ENCODE data around the gene TOP3A. TPM values are rescaled to one million over a fixed set of nuclear protein-coding genes. Genes with fewer than 3 reads are reported as not detected.
A peak's percentile ranks its signal among the peaks of the same experiment; 100 is the strongest.

TOP3A gene
- total and polyA plus RNA-seq, 2 of the 13 experiments (the other 11 are each of a cell fraction or from before 2014, with no cell fraction given) = 16.9 to 36.8 TPM

GRCh38 chr17:18258356-18259038, 56.3 kb downstream of the TOP3A start, which contains the start of gene FLII (continued):
- TF ChIP-seq MTA1 (CRISPR knock-in tag; IDR thresholded peaks at IDR 0.05; ENCODE audit: borderline replicate concordance) (no peak; the same call in 1 of the 2 replicates), POLR2G (IDR thresholded peaks at IDR 0.05; ENCODE audit: low read depth, low read length) (peak; percentile 58; the same call in 1 of the 2 replicates), THAP9 (CRISPR knock-in tag; IDR thresholded peaks at IDR 0.05; ENCODE audit: borderline replicate concordance) (no peak), SRSF1 (optimal IDR thresholded peaks at IDR 0.05; ENCODE audit: low read depth, low read length) (peak; percentile 61), XRCC5 (optimal IDR thresholded peaks at IDR 0.05; ENCODE audit: low read length) (no peak), REL (CRISPR knock-in tag; conservative IDR thresholded peaks at IDR 0.05) (no peak), ZFP82 (CRISPR knock-in tag; IDR thresholded peaks at IDR 0.05; ENCODE audit: borderline replicate concordance) (no peak; the same call in 1 of the 2 replicates), ZSCAN31 (CRISPR knock-in tag; IDR thresholded peaks at IDR 0.05; ENCODE audit: low read depth) (peak; percentile 72; the same call in 1 of the 2 replicates), TBL1XR1 (IDR thresholded peaks at IDR 0.05; ENCODE audit: borderline replicate concordance, low read length, partially characterized antibody) (no peak), ZNF362 (CRISPR knock-in tag; IDR thresholded peaks at IDR 0.05; ENCODE audit: borderline replicate concordance) (peak; percentile 17; the same call in 1 of the 2 replicates), ZNF556 (CRISPR knock-in tag; IDR thresholded peaks at IDR 0.05; ENCODE audit: borderline replicate concordance) (no peak), ZNF607 (CRISPR knock-in tag; IDR thresholded peaks at IDR 0.05; ENCODE audit: borderline replicate concordance) (peak; percentile 56; the same call in 1 of the 2 replicates), ZNF232 (CRISPR knock-in tag; IDR thresholded peaks at IDR 0.05; ENCODE audit: borderline replicate concordance) (peak; percentile 54; the same call in 1 of the 2 replicates), ZBTB44 (CRISPR knock-in tag; IDR thresholded peaks at IDR 0.05) (no peak), ZNF3 (CRISPR knock-in tag; IDR thresholded peaks at IDR 0.05) (no peak; the same call in 1 of the 2 replicates), ZNF17 (CRISPR knock-in tag; IDR thresholded peaks at IDR 0.05) (no peak), ZNF598 (CRISPR knock-in tag; IDR thresholded peaks at IDR 0.05; ENCODE audit: borderline replicate concordance) (0 out of 2 replicates have a peak, but pooled peaks have one; percentile 15), FOXO1 (CRISPR knock-in tag; IDR thresholded peaks at IDR 0.05) (0 out of 2 replicates have a peak, but pooled peaks have one; percentile 43), ZNF614 (CRISPR knock-in tag; IDR thresholded peaks at IDR 0.05; ENCODE audit: borderline replicate concordance) (no peak), PHF20 (CRISPR knock-in tag; IDR thresholded peaks at IDR 0.05) (peak; percentile 31; the same call in 1 of the 2 replicates), FOXC1 (CRISPR knock-in tag; IDR thresholded peaks at IDR 0.05; ENCODE audit: borderline replicate concordance) (peak; percentile 83; the same call in 1 of the 2 replicates), RFX5 (IDR thresholded peaks at IDR 0.05; ENCODE audit: low read depth, low read length) (no peak), ASH2L (IDR thresholded peaks at IDR 0.05; ENCODE audit: insufficient read length, low read depth, low read length) (peak; percentile 75), SALL2 (CRISPR knock-in tag; IDR thresholded peaks at IDR 0.05) (peak; percentile 67; the same call in 1 of the 2 replicates), SUZ12 (IDR thresholded peaks at IDR 0.05; ENCODE audit: low read depth, low read length) (no peak)

Measured in HepG2 (cell line).